K562 (cell line): ENCODE measurements around the gene CELSR2. TPM values are rescaled to one million over a fixed set of nuclear protein-coding genes. Genes with fewer than 3 reads are reported as not detected.
A peak's percentile ranks its signal among the peaks of the same experiment; 100 is the strongest.

Experiments used
- CHD4 ChIP-seq: fragments of 200-600 bp; sonication (generic); IDR thresholded peaks from 3 replicates; pipeline ENCODE4 v1.6.1; 2012; ENCODE audit warnings: low read depth, mild to moderate bottlenecking, mixed read lengths, low read length, inconsistent platforms; ENCODE audit not compliant: insufficient read depth, insufficient replicate concordance, poor library complexity, severe bottlenecking
- CREB3 ChIP-seq: fragments of 450-650 bp; conservative IDR thresholded peaks from 2 replicates; pipeline ENCODE4 v1.6.1; 2016; ENCODE audit warnings: missing genetic modification characterization, low read depth, mild to moderate bottlenecking, missing compliant biosample characterization, moderate library complexity
- CXXC5 ChIP-seq: fragments of 250-450 bp; sonication (Bioruptor Pico); IDR thresholded peaks from 2 replicates; pipeline ENCODE4 v1.8.0; 2022; ENCODE audit warnings: inconsistent platforms, mild to moderate bottlenecking, moderate library complexity
- EGR1 ChIP-seq: fragments of 450-650 bp; conservative IDR thresholded peaks from 2 replicates; pipeline ENCODE4 v1.6.1; 2017; ENCODE audit warnings: mild to moderate bottlenecking
- FOXK2 ChIP-seq, 2 experiments: fragments of 450-650 bp; IDR thresholded peaks in 1 of 2; conservative IDR thresholded peaks in 1 of 2; 2 replicates each; pipeline ENCODE4 v1.6.1; 2016; ENCODE audit warnings: low read depth in 2 of 2, mild to moderate bottlenecking in 1 of 2
- GABPB2 ChIP-seq: fragments of 250-450 bp; sonication (Bioruptor Pico); conservative IDR thresholded peaks from 2 replicates; pipeline ENCODE4 v1.5.1; 2021; ENCODE audit warnings: mild to moderate bottlenecking
- HNRNPL ChIP-seq: fragments of 200-400 bp; formaldehyde crosslinking; IDR thresholded peaks from 2 replicates; pipeline ENCODE4 v1.6.1; 2017; ENCODE audit warnings: low read depth, mild to moderate bottlenecking, low read length
- MAFF ChIP-seq: IDR thresholded peaks from 2 replicates; pipeline ENCODE4 v1.6.1; 2012; ENCODE audit warnings: low read length, improper control_type of control experiment
- MCM7 ChIP-seq, 2 experiments: fragments of 450-650 bp; IDR thresholded peaks; 2 replicates each; pipeline ENCODE4 v1.6.1; 2016 to 2018
- NR2C2 ChIP-seq, 2 experiments: fragments of 200-800 bp in 1 of 2; sonication (Bioruptor generic) in 1 of 2; sonication (generic) in 1 of 2; formaldehyde crosslinking in 1 of 2; IDR thresholded peaks; 2 replicates each; pipeline versions ENCODE4 v1.6.1 to v1.8.0; 2016 to 2022; ENCODE audit warnings: mild to moderate bottlenecking in 1 of 2, missing compliant biosample characterization in 1 of 2, missing genetic modification characterization in 1 of 2, missing genetic modification reagents in 1 of 2
- NR3C1 ChIP-seq: sonication (generic); formaldehyde crosslinking; IDR thresholded peaks from 2 replicates; pipeline ENCODE4 v1.8.1; 2022; ENCODE audit warnings: missing genetic modification reagents
- PHF20 ChIP-seq: fragments of 450-650 bp; IDR thresholded peaks from 2 replicates; pipeline ENCODE4 v1.6.1; 2018; ENCODE audit not compliant: partially characterized antibody
- PTTG1 ChIP-seq: fragments of 450-650 bp; IDR thresholded peaks from 2 replicates; pipeline ENCODE4 v1.6.1; 2016; ENCODE audit warnings: low read depth, mild to moderate bottlenecking, missing genetic modification characterization, missing compliant biosample characterization
- RBBP5 ChIP-seq: fragments of 200-600 bp; sonication (generic); IDR thresholded peaks from 2 replicates; pipeline ENCODE4 v1.6.1; 2012; ENCODE audit warnings: borderline replicate concordance, mild to moderate bottlenecking, low read length, control low read depth, inconsistent platforms; ENCODE audit not compliant: insufficient read depth, poor library complexity, severe bottlenecking
- SAFB ChIP-seq: fragments of 200-400 bp; formaldehyde crosslinking; IDR thresholded peaks from 2 replicates; pipeline ENCODE4 v1.6.1; 2017; ENCODE audit warnings: low read depth, low read length, borderline replicate concordance
- SETDB1 ChIP-seq: IDR thresholded peaks from one replicate; pipeline ENCODE4 v1.6.1; 2012; ENCODE audit warnings: low read length, control low read depth, inconsistent platforms
- TCF7L2 ChIP-seq: fragments of 150-350 bp; IDR thresholded peaks from 2 replicates; pipeline ENCODE4 v1.6.1; 2016; ENCODE audit warnings: low read depth, mild to moderate bottlenecking, low read length, moderate library complexity
- TGIF2 ChIP-seq: sonication (generic); formaldehyde crosslinking; IDR thresholded peaks from 2 replicates; pipeline ENCODE4 v1.8.1; 2022; ENCODE audit warnings: mild to moderate bottlenecking, missing genetic modification reagents, moderate library complexity
- TRIM28 ChIP-seq: fragments of 450-650 bp; IDR thresholded peaks from 2 replicates; pipeline ENCODE4 v1.6.1; 2017
- VEZF1 ChIP-seq: fragments of 200-800 bp; sonication (Bioruptor generic); IDR thresholded peaks from 2 replicates; pipeline ENCODE4 v1.6.1; 2017; ENCODE audit warnings: missing genetic modification characterization, missing compliant biosample characterization
- ZNF23 ChIP-seq: fragments of 250-450 bp; sonication (Bioruptor Pico); IDR thresholded peaks from 2 replicates; pipeline ENCODE4 v1.4.0; 2020; ENCODE audit warnings: mild to moderate bottlenecking
- ZNF699 ChIP-seq: fragments of 250-450 bp; sonication (Bioruptor Pico); IDR thresholded peaks from 2 replicates; pipeline ENCODE4 v1.8.0; 2021; ENCODE audit warnings: mild to moderate bottlenecking, moderate library complexity; ENCODE audit not compliant: insufficient replicate concordance
- polyA plus RNA-seq, 8 experiments: library from polyadenylated mRNA; depleted of rRNA in 4 of 8; stranded (reverse) in 5 of 8; unstranded in 3 of 8; fragments of >200 nt; fragmentation: Nextera tagmentation in 2 of 8; fragmentation: Illumina TruSeq in 1 of 8; extraction: Ambion mirVana in 2 of 8; extraction: Trizol in 1 of 8; gene quantifications; 2 replicates each; pipeline versions ENCODE4 v1.2.1 to v1.2.3, GENCODE V29; 2011 to 2014; ENCODE audit warnings: inconsistent platforms in 1 of 8, missing spikeins in 1 of 8
- total RNA-seq, 7 experiments: library from RNA; depleted of rRNA in 6 of 7; stranded (reverse); fragments of >200 nt in 6 of 7; fragmentation: Illumina TruSeq in 2 of 7; extraction: Trizol in 2 of 7; gene quantifications; 2 replicates each; pipeline versions ENCODE4 v1.2.1 to v1.2.3, GENCODE V29; 2011 to 2021; ENCODE audit warnings: low replicate concordance in 1 of 7
- TF ChIP-seq, protein P1 (sequence below): fragments of 250-450 bp; sonication (Bioruptor Pico); IDR thresholded peaks from 2 replicates; pipeline ENCODE4 v1.4.0; 2020
- TF ChIP-seq, protein P2 (sequence below): fragments of 250-450 bp; sonication (Bioruptor Pico); IDR thresholded peaks from 2 replicates; pipeline ENCODE4 v1.8.0; 2022; ENCODE audit warnings: moderate library complexity, mild to moderate bottlenecking, inconsistent platforms

The CELSR2 gene
- total and polyA plus RNA-seq, 9 of the 15 experiments (the other 6 are each of a cell fraction or from before 2014, with no cell fraction given), result 0.31 to 21.9 (median 4.2) TPM

- TF ChIP-seq HNRNPL, result no peak
- no peak for TF ChIP-seq NR3C1
- 0 out of 2 replicates have a peak, but pooled peaks have one; percentile 16 for TF ChIP-seq VEZF1 (CRISPR knock-in tag)
- TF ChIP-seq, protein P1, sequence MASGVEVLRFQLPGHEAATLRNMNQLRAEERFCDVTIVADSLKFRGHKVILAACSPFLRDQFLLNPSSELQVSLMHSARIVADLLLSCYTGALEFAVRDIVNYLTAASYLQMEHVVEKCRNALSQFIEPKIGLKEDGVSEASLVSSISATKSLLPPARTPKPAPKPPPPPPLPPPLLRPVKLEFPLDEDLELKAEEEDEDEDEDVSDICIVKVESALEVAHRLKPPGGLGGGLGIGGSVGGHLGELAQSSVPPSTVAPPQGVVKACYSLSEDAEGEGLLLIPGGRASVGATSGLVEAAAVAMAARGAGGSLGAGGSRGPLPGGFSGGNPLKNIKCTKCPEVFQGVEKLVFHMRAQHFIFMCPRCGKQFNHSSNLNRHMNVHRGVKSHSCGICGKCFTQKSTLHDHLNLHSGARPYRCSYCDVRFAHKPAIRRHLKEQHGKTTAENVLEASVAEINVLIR (CRISPR knock-in tag), result no peak
- no peak for TF ChIP-seq PHF20
- no peak for TF ChIP-seq FOXK2 (conservative IDR thresholded peaks at IDR 0.05 in 1 of 2, IDR thresholded peaks at IDR 0.05 in 1 of 2; ENCODE audit: low read depth in 2 of 2)
- TF ChIP-seq MAFF, result no peak
- TF ChIP-seq TCF7L2, result no peak
- TF ChIP-seq, protein P2, sequence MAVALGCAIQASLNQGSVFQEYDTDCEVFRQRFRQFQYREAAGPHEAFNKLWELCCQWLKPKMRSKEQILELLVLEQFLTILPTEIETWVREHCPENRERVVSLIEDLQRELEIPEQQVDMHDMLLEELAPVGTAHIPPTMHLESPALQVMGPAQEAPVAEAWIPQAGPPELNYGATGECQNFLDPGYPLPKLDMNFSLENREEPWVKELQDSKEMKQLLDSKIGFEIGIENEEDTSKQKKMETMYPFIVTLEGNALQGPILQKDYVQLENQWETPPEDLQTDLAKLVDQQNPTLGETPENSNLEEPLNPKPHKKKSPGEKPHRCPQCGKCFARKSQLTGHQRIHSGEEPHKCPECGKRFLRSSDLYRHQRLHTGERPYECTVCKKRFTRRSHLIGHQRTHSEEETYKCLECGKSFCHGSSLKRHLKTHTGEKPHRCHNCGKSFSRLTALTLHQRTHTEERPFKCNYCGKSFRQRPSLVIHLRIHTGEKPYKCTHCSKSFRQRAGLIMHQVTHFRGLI (CRISPR knock-in tag), result 0 out of 2 replicates have a peak, but pooled peaks have one; percentile 31
- no peak for TF ChIP-seq MCM7 (IDR thresholded peaks at IDR 0.05)
- TF ChIP-seq TGIF2 (CRISPR knock-in tag), result no peak
- TF ChIP-seq NR2C2 (CRISPR knock-in tag; IDR thresholded peaks at IDR 0.05), result no peak
- TF ChIP-seq NR2C2 (tag; IDR thresholded peaks at IDR 0.05), result peak; percentile 40; the same call in 1 of the 2 replicates
- no peak for TF ChIP-seq SETDB1
- TF ChIP-seq CREB3 (tag), result 0 out of 2 replicates have a peak, but pooled peaks have one; percentile 33
- no peak for TF ChIP-seq ZNF23
- no peak for TF ChIP-seq CXXC5 (CRISPR knock-in tag)
- TF ChIP-seq GABPB2 (CRISPR knock-in tag), result no peak
- TF ChIP-seq EGR1, result peak; percentile 45; the same call in 1 of the 2 replicates
- TF ChIP-seq ZNF699, result no peak
- no peak for TF ChIP-seq SAFB
- no peak for TF ChIP-seq CHD4
- no peak for TF ChIP-seq PTTG1
- TF ChIP-seq RBBP5, result no peak
- no peak for TF ChIP-seq TRIM28
These were observed 30.4 kb downstream of the CELSR2 start (continued) for GRCh38 chr1:109279615-109280278.
